ENCODE results near the gene POU2F3. TPM values are rescaled to one million over a fixed set of nuclear protein-coding genes. Genes with fewer than 3 reads are reported as not detected.

The POU2F3 gene
- polyA plus RNA-seq, 1 experiment = not detected

GRCh38 chr11:120217941-120218694 lies 21.8 kb upstream of the POU2F3 start:
- no peaks in the 10 kb centered on the region for H3K27me3 ChIP-seq (ENCODE audit: control insufficient read depth, insufficient read depth, low read length)
- POLR2A ChIA-PET = no interaction called here
- no peak overlapping the region for H3K4me3 ChIP-seq (ENCODE audit: low read depth, low read length)
- no peak overlapping the region for H3K27ac ChIP-seq (ENCODE audit: low read depth, low read length)
- H3K9me3 ChIP-seq (ENCODE audit: control insufficient read depth, insufficient read depth, low read length) = no peaks in the 10 kb centered on the region
- CTCF ChIA-PET = no interaction called here
- no peak for TF ChIP-seq CTCF (IDR thresholded peaks at IDR 0.05; ENCODE audit: low read depth, low read length)
- no peak for DNase-seq (ENCODE audit: low read depth, low spot score)

GRCh38 chr11:120218695-120219033 lies 21.3 kb upstream of the POU2F3 start:
- no peak for TF ChIP-seq CTCF (IDR thresholded peaks at IDR 0.05; ENCODE audit: low read depth, low read length)
- no peaks in the 10 kb centered on the region for H3K27me3 ChIP-seq (ENCODE audit: control insufficient read depth, insufficient read depth, low read length)
- POLR2A ChIA-PET = no interaction called here
- no peaks in the 10 kb centered on the region for H3K9me3 ChIP-seq (ENCODE audit: control insufficient read depth, insufficient read depth, low read length)
- no peak overlapping the region for H3K4me3 ChIP-seq (ENCODE audit: low read depth, low read length)
- no peak overlapping the region for H3K27ac ChIP-seq (ENCODE audit: low read depth, low read length)
- DNase-seq (ENCODE audit: low read depth, low spot score) = no peak
- CTCF ChIA-PET = no interaction called here

GRCh38 chr11:120219232-120219937 lies 20.6 kb upstream of the POU2F3 start:
- no peak for DNase-seq (ENCODE audit: low read depth, low spot score)
- no peak overlapping the region for H3K27ac ChIP-seq (ENCODE audit: low read depth, low read length)
- no peaks in the 10 kb centered on the region for H3K9me3 ChIP-seq (ENCODE audit: control insufficient read depth, insufficient read depth, low read length)
- POLR2A ChIA-PET = no interaction called here
- H3K4me3 ChIP-seq (ENCODE audit: low read depth, low read length) = no peak overlapping the region
- CTCF ChIA-PET = no interaction called here
- no peak for TF ChIP-seq CTCF (IDR thresholded peaks at IDR 0.05; ENCODE audit: low read depth, low read length)
- H3K27me3 ChIP-seq (ENCODE audit: control insufficient read depth, insufficient read depth, low read length) = no peaks in the 10 kb centered on the region

GRCh38 chr11:120219938-120220746 lies 19.8 kb upstream of the POU2F3 start:
- Histone ChIP-seq H3K27me3 (ENCODE audit: control insufficient read depth, insufficient read depth, low read length) (no peaks in the 10 kb centered on the region), H3K27ac (ENCODE audit: low read depth, low read length) (no peak overlapping the region), H3K9me3 (ENCODE audit: control insufficient read depth, insufficient read depth, low read length) (no peaks in the 10 kb centered on the region), H3K4me3 (ENCODE audit: low read depth, low read length) (no peak overlapping the region)
- ChIA-PET CTCF (no interaction called here), POLR2A (no interaction called here)
- no peak for DNase-seq (ENCODE audit: low read depth, low spot score)
- TF ChIP-seq CTCF (IDR thresholded peaks at IDR 0.05; ENCODE audit: low read depth, low read length) = no peak

- POLR2A ChIA-PET = no interaction called here
- Histone ChIP-seq H3K27ac (ENCODE audit: low read depth, low read length) (no peak overlapping the region), H3K9me3 (ENCODE audit: control insufficient read depth, insufficient read depth, low read length) (no peaks in the 10 kb centered on the region), H3K27me3 (ENCODE audit: control insufficient read depth, insufficient read depth, low read length) (no peaks in the 10 kb centered on the region), H3K4me3 (ENCODE audit: low read depth, low read length) (no peak overlapping the region)
- no peak for DNase-seq (ENCODE audit: low read depth, low spot score)
- CTCF ChIA-PET = no interaction called here
- no peak for TF ChIP-seq CTCF (IDR thresholded peaks at IDR 0.05; ENCODE audit: low read depth, low read length)
Observed at GRCh38 chr11:120220747-120221037, 19.2 kb upstream of the POU2F3 start.
